H9 (cell line): Measurements from ENCODE around the gene RBSN. TPM values are rescaled to one million over a fixed set of nuclear protein-coding genes. Genes with fewer than 3 reads are reported as not detected.

Experiments
- DNase-seq: peaks from one replicate; pipeline ENCODE4 v3.0.0-alpha.2; 2017
- H2AFZ ChIP-seq: one replicate; pipeline ENCODE4 v1.6.1; 2013; ENCODE audit warnings: mild to moderate bottlenecking, low read length, control low read depth, moderate library complexity
- H2AK5ac ChIP-seq: 2 replicates; pipeline ENCODE4 v1.6.1; 2013; ENCODE audit warnings: low read length, control low read depth, mixed read lengths; ENCODE audit not compliant: insufficient read length
- H2BK120ac ChIP-seq: one replicate; pipeline ENCODE4 v1.6.1; 2013; ENCODE audit warnings: low read depth, mild to moderate bottlenecking, low read length, control low read depth, inconsistent platforms; ENCODE audit not compliant: poor library complexity, severe bottlenecking
- H2BK12ac ChIP-seq: 2 replicates; pipeline ENCODE4 v1.6.1; 2013; ENCODE audit warnings: low read length, control low read depth, mixed read lengths, low read depth; ENCODE audit not compliant: insufficient read length
- H2BK15ac ChIP-seq: 2 replicates; pipeline ENCODE4 v1.6.1; 2013; ENCODE audit warnings: low read depth, low read length, control low read depth
- H2BK20ac ChIP-seq: one replicate; pipeline ENCODE4 v1.6.1; 2013; ENCODE audit warnings: low read depth, mild to moderate bottlenecking, low read length, control low read depth, inconsistent platforms; ENCODE audit not compliant: poor library complexity, severe bottlenecking
- H2BK5ac ChIP-seq: 2 replicates; pipeline ENCODE4 v1.6.1; 2013; ENCODE audit warnings: low read length, control low read depth, mixed read lengths; ENCODE audit not compliant: insufficient read length
- H3K14ac ChIP-seq: 2 replicates; pipeline ENCODE4 v1.6.1; 2013; ENCODE audit warnings: low read length, control low read depth; ENCODE audit not compliant: insufficient read depth
- H3K18ac ChIP-seq: 2 replicates; pipeline ENCODE4 v1.6.1; 2013; ENCODE audit warnings: low read depth, mild to moderate bottlenecking, mixed read lengths, low read length, control low read depth; ENCODE audit not compliant: insufficient read length
- H3K23ac ChIP-seq: 2 replicates; pipeline ENCODE4 v1.6.1; 2013; ENCODE audit warnings: low read length, control low read depth, mixed read lengths, low read depth; ENCODE audit not compliant: insufficient read length
- H3K23me2 ChIP-seq: 2 replicates; pipeline ENCODE4 v1.6.1; 2013; ENCODE audit warnings: low read depth, mild to moderate bottlenecking, mixed read lengths, low read length, control low read depth; ENCODE audit not compliant: insufficient read length, poor library complexity, severe bottlenecking
- H3K27ac ChIP-seq: 2 replicates; pipeline ENCODE4 v1.5.1; 2013; ENCODE audit warnings: low read length, control low read depth, mixed read lengths, low read depth; ENCODE audit not compliant: insufficient read length
- H3K27me3 ChIP-seq: 2 replicates; pipeline ENCODE4 v1.6.1; 2013; ENCODE audit warnings: low read length, control low read depth, inconsistent platforms; ENCODE audit not compliant: insufficient read depth
- H3K4ac ChIP-seq: 2 replicates; pipeline ENCODE4 v1.6.1; 2013; ENCODE audit warnings: low read depth, mild to moderate bottlenecking, control low read depth, inconsistent platforms, low read length, moderate library complexity
- H3K4me1 ChIP-seq: 2 replicates; pipeline ENCODE4 v1.6.1; 2013; ENCODE audit warnings: low read length, control low read depth, inconsistent platforms; ENCODE audit not compliant: insufficient read depth
- H3K4me2 ChIP-seq: 2 replicates; pipeline ENCODE4 v1.6.1; 2013; ENCODE audit warnings: low read length, control low read depth, mixed read lengths; ENCODE audit not compliant: insufficient read length, insufficient read depth
- H3K56ac ChIP-seq: 2 replicates; pipeline ENCODE4 v1.6.1; 2013; ENCODE audit warnings: low read depth, mild to moderate bottlenecking, mixed read lengths, low read length, control low read depth; ENCODE audit not compliant: insufficient read length
- H3K79me1 ChIP-seq: 2 replicates; pipeline ENCODE4 v1.6.1; 2013; ENCODE audit warnings: low read depth, mild to moderate bottlenecking, moderate library complexity, low read length, control low read depth, inconsistent platforms; ENCODE audit not compliant: insufficient read depth, poor library complexity, severe bottlenecking
- H3K79me2 ChIP-seq: 2 replicates; pipeline ENCODE4 v1.6.1; 2013; ENCODE audit warnings: low read length, control low read depth, inconsistent platforms; ENCODE audit not compliant: insufficient read depth
- H3K9ac ChIP-seq: 2 replicates; pipeline ENCODE4 v1.6.1; 2013; ENCODE audit warnings: low read length, control low read depth, mixed read lengths; ENCODE audit not compliant: insufficient read length; ENCODE audit errors: extremely low read depth
- H3K9me3 ChIP-seq: one replicate; pipeline ENCODE4 v1.6.1; 2013; ENCODE audit warnings: low read depth, low read length, inconsistent platforms; ENCODE audit not compliant: control insufficient read depth
- H3T11ph ChIP-seq: one replicate; pipeline ENCODE4 v1.6.1; 2013; ENCODE audit warnings: mild to moderate bottlenecking, low read length, control low read depth, inconsistent platforms
- H4K20me1 ChIP-seq: one replicate; pipeline ENCODE4 v1.6.1; 2013; ENCODE audit not compliant: control insufficient read depth, insufficient read length, insufficient read depth
- H4K5ac ChIP-seq: 2 replicates; pipeline ENCODE4 v1.6.1; 2013; ENCODE audit warnings: low read depth, mild to moderate bottlenecking, mixed read lengths, low read length, control low read depth; ENCODE audit not compliant: insufficient read length
- H4K8ac ChIP-seq: replicated peaks from 2 replicates; pipeline ENCODE4 v1.6.1; 2013; ENCODE audit warnings: low read length, control low read depth, mixed read lengths, low read depth; ENCODE audit not compliant: insufficient read length
- H4K91ac ChIP-seq: 2 replicates; pipeline ENCODE4 v1.6.1; 2013; ENCODE audit warnings: low read depth, mild to moderate bottlenecking, moderate library complexity, mixed read lengths, low read length, control low read depth; ENCODE audit not compliant: insufficient read length
- H3K27ac Mint-ChIP-seq, 3 experiments: 2 replicates in 2 of 3; 3 replicates in 1 of 3; pipeline ENCODE4 v1.8.0; 2020 to 2021; ENCODE audit warnings: mixed read lengths in 3 of 3, mild to moderate bottlenecking in 1 of 3, moderate library complexity in 1 of 3
- H3K27me3 Mint-ChIP-seq: 2 replicates; pipeline ENCODE4 v1.8.0; 2021; ENCODE audit warnings: low read depth, mild to moderate bottlenecking, moderate library complexity, mixed read lengths
- H3K36me3 Mint-ChIP-seq, 3 experiments: 2 replicates in 2 of 3; 3 replicates in 1 of 3; pipeline ENCODE4 v1.8.0; 2020 to 2021; ENCODE audit warnings: low read depth in 3 of 3, mixed read lengths in 3 of 3; ENCODE audit not compliant: insufficient read depth in 1 of 3
- H3K4me1 Mint-ChIP-seq, 2 experiments: 2 replicates each; pipeline ENCODE4 v1.8.0; 2020; ENCODE audit warnings: mixed read lengths in 2 of 2
- H3K4me3 Mint-ChIP-seq, 2 experiments: 2 replicates in 1 of 2; 3 replicates in 1 of 2; pipeline ENCODE4 v1.8.0; 2020 to 2021; ENCODE audit warnings: mild to moderate bottlenecking in 2 of 2, mixed read lengths in 2 of 2, moderate library complexity in 1 of 2
- H3K9me3 Mint-ChIP-seq, 2 experiments: 2 replicates in 1 of 2; 3 replicates in 1 of 2; pipeline ENCODE4 v1.8.0; 2020; ENCODE audit warnings: mild to moderate bottlenecking in 2 of 2, mixed read lengths in 2 of 2, moderate library complexity in 1 of 2
- WGBS: extraction: QIAGEN DNeasy Blood & Tissue Kit; methylation state at CpG from one replicate; pipeline ENCODE4 v1.1.7; 2013; ENCODE audit warnings: missing lambda C conversion rate, low lambda C conversion rate, mixed read lengths; ENCODE audit not compliant: insufficient read length; ENCODE audit errors: extremely low coverage; 5-methylcytosine and 5-hydroxymethylcytosine counted together
- total RNA-seq: library from RNA; stranded (reverse); gene quantifications from 2 replicates; pipeline ENCODE4 v1.2.1, GENCODE V29; 2021
- TF ChIP-seq, protein P1 (sequence below): fragments of 200-600 bp; sonication (generic); conservative IDR thresholded peaks from 3 replicates; pipeline ENCODE4 v1.8.0; 2021; ENCODE audit warnings: antibody characterized with exemption, mild to moderate bottlenecking

Gene RBSN
- total RNA-seq, 1 experiment from 2014 or later, result 16.0 TPM

GRCh38 chr3:15122398-15122797, 23.4 kb upstream of the RBSN start:
- Histone ChIP-seq H4K5ac (no peak overlapping the region), H3K79me1 (no peaks in the 10 kb centered on the region), H3K14ac (no peak overlapping the region), H4K91ac (no peak overlapping the region), H3K27ac (no peak overlapping the region), H3K27me3 (no peaks in the 10 kb centered on the region), H3K23me2 (no peaks in the 10 kb centered on the region), H3K4ac (no peak overlapping the region), H2AFZ (no peak overlapping the region), H2BK20ac (no peak overlapping the region), H3T11ph (no peak overlapping the region), H3K56ac (no peak overlapping the region), H3K79me2 (no peaks in the 10 kb centered on the region), H3K4me1 (no peaks in the 10 kb centered on the region), H3K9me3 (no peaks in the 10 kb centered on the region), H3K23ac (no peak overlapping the region), H4K8ac (no peak overlapping the region), H2BK5ac (no peak overlapping the region), H2BK15ac (no peak overlapping the region), H2BK120ac (no peak overlapping the region), H2AK5ac (no peak overlapping the region), H2BK12ac (no peak overlapping the region), H3K18ac (no peak overlapping the region), H3K9ac (no peak overlapping the region), H4K20me1 (no peaks in the 10 kb centered on the region), H3K4me2 (no peak overlapping the region)
- Mint-ChIP-seq H3K27me3 (peaks cover 31% of the 10 kb centered on the region), H3K4me1 (peaks cover 0 to 3% of the 10 kb centered on the region in 2 experiments; a peak in 1 of 4 replicates), H3K9me3 (no peaks in the 10 kb centered on the region; a peak in 1 of 5 replicates), H3K27ac (no peak overlapping the region), H3K36me3 (no peaks in the 10 kb centered on the region), H3K4me3 (no peak overlapping the region)
- no CpG with 5 or more reads among the region's 4 CpGs for WGBS
- TF ChIP-seq, protein P1, sequence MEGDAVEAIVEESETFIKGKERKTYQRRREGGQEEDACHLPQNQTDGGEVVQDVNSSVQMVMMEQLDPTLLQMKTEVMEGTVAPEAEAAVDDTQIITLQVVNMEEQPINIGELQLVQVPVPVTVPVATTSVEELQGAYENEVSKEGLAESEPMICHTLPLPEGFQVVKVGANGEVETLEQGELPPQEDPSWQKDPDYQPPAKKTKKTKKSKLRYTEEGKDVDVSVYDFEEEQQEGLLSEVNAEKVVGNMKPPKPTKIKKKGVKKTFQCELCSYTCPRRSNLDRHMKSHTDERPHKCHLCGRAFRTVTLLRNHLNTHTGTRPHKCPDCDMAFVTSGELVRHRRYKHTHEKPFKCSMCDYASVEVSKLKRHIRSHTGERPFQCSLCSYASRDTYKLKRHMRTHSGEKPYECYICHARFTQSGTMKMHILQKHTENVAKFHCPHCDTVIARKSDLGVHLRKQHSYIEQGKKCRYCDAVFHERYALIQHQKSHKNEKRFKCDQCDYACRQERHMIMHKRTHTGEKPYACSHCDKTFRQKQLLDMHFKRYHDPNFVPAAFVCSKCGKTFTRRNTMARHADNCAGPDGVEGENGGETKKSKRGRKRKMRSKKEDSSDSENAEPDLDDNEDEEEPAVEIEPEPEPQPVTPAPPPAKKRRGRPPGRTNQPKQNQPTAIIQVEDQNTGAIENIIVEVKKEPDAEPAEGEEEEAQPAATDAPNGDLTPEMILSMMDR, result no peak
- no peak for DNase-seq
